ENCODE data around the gene CMTM8.

DNA sequence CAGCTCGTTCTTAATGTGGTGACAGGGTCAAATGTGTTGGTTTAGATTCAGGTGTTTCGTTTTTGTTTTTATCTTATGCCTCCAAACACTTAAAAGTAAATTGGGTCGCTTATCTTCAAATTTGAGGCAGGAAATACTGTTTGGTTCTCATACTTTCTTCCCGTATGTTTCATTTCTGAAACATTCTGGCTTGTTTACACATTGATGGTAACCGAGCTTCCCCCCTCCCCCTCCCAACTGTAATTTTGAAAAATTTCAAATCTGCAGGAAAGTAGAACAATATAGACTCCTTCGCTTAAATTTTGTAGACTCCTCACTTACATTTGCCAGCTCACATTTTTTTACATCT, 64.9 kb downstream of the CMTM8 start:
- TF ChIP-seq POLR2AphosphoS5 (IDR thresholded peaks at IDR 0.05; ENCODE audit: low read depth, low read length) (no peak), SIN3A (IDR thresholded peaks at IDR 0.05; ENCODE audit: borderline replicate concordance, insufficient read depth, low read length) (no peak), TAF1 (IDR thresholded peaks at IDR 0.05; ENCODE audit: borderline replicate concordance, insufficient read depth, low read length) (no peak), FOXP2 (optimal IDR thresholded peaks at IDR 0.05; ENCODE audit: borderline replicate concordance, extremely low read depth, extremely low read length, insufficient read depth) (no peak)
- TF ChIP-seq, protein P1, sequence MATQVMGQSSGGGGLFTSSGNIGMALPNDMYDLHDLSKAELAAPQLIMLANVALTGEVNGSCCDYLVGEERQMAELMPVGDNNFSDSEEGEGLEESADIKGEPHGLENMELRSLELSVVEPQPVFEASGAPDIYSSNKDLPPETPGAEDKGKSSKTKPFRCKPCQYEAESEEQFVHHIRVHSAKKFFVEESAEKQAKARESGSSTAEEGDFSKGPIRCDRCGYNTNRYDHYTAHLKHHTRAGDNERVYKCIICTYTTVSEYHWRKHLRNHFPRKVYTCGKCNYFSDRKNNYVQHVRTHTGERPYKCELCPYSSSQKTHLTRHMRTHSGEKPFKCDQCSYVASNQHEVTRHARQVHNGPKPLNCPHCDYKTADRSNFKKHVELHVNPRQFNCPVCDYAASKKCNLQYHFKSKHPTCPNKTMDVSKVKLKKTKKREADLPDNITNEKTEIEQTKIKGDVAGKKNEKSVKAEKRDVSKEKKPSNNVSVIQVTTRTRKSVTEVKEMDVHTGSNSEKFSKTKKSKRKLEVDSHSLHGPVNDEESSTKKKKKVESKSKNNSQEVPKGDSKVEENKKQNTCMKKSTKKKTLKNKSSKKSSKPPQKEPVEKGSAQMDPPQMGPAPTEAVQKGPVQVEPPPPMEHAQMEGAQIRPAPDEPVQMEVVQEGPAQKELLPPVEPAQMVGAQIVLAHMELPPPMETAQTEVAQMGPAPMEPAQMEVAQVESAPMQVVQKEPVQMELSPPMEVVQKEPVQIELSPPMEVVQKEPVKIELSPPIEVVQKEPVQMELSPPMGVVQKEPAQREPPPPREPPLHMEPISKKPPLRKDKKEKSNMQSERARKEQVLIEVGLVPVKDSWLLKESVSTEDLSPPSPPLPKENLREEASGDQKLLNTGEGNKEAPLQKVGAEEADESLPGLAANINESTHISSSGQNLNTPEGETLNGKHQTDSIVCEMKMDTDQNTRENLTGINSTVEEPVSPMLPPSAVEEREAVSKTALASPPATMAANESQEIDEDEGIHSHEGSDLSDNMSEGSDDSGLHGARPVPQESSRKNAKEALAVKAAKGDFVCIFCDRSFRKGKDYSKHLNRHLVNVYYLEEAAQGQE (IDR thresholded peaks at IDR 0.05; ENCODE audit: insufficient read depth in 1 of 2, low read depth in 2 of 2, low read length in 2 of 2), result no peak
